Thyroid gland (tissue), 4 donors: ENCODE data around the gene SIAH3.

ENCODE experiments used
- CTCF ChIP-seq, 6 experiments: fragments of 200-600 bp in 3 of 6; fragments of 450-650 bp in 3 of 6; sonication (generic) in 3 of 6; IDR thresholded peaks; one replicate each; pipeline ENCODE4 v1.5.1; 2016 to 2019; ENCODE audit warnings: antibody characterized with exemption in 6 of 6, mild to moderate bottlenecking in 2 of 6, inconsistent platforms in 1 of 6, moderate library complexity in 1 of 6
- POLR2A ChIP-seq, 2 donors: fragments of 450-650 bp; IDR thresholded peaks; one replicate each; pipeline ENCODE4 v1.6.1; 2017; ENCODE audit warnings: antibody characterized with exemption in 2 of 2, mild to moderate bottlenecking in 2 of 2, moderate library complexity in 1 of 2

DNA sequence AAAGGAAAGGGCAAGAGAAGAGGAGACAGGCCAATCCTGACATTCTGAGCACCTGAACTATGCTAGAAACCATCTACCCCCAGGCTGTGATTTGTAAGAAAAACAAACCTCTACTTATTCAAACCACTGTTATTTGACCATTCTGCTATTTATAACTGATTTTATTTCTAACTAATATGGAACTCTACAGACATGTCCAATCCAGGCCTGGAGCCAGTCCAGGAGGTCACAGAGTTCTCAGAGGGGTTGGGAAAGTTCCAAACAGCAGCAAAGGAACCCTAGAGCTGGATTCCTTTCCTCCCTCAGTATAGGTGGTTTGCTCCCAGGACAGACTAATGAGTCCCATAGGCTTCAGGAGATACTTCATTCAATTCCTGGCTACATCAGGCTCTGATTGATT, 24.2 kb downstream of the SIAH3 start:
- TF ChIP-seq CTCF (IDR thresholded peaks at IDR 0.05) (no peak), POLR2A (IDR thresholded peaks at IDR 0.05) (no peak)
